Measurements from ENCODE around the gene IQGAP2. TPM values are rescaled to one million over a fixed set of nuclear protein-coding genes. Genes with fewer than 3 reads are reported as not detected.

The IQGAP2 gene
- total and polyA plus RNA-seq, 9 of the 15 experiments (the other 6 are each of a cell fraction or from before 2014, with no cell fraction given): 8.7 to 23.2 (median 17.4) TPM

- TF ChIP-seq ASH1L (IDR thresholded peaks at IDR 0.05; ENCODE audit: borderline replicate concordance, low read depth, partially characterized antibody): no peak
- TF ChIP-seq OTX1 (CRISPR knock-in tag; IDR thresholded peaks at IDR 0.05): no peak
- peak; percentile 60 for TF ChIP-seq TBP (optimal IDR thresholded peaks at IDR 0.05; ENCODE audit: low read depth, low read length)
- peak; percentile 71 for TF ChIP-seq DEAF1 (CRISPR knock-in tag; IDR thresholded peaks at IDR 0.05)
- TF ChIP-seq ZNF24 (IDR thresholded peaks at IDR 0.05): 0 out of 2 replicates have a peak, but pooled peaks have one; percentile 40
- 0 out of 2 replicates have a peak, but pooled peaks have one; percentile 19 for TF ChIP-seq CREB3 (tag; conservative IDR thresholded peaks at IDR 0.05; ENCODE audit: low read depth)
- no peak for TF ChIP-seq FOXJ3 (CRISPR knock-in tag; IDR thresholded peaks at IDR 0.05)
- no peak for TF ChIP-seq PHTF2 (CRISPR knock-in tag; IDR thresholded peaks at IDR 0.05)
- peak in 1 of 2 experiments; percentile 70; a peak in 2 of 4 replicates for TF ChIP-seq RCOR1 (IDR thresholded peaks at IDR 0.05; ENCODE audit: borderline replicate concordance in 1 of 2, low read depth in 2 of 2, low read length in 2 of 2)
- no peak for TF ChIP-seq ZNF584 (CRISPR knock-in tag; IDR thresholded peaks at IDR 0.05; ENCODE audit: low read depth)
- TF ChIP-seq ZBTB7A (IDR thresholded peaks at IDR 0.05; ENCODE audit: borderline replicate concordance, control insufficient read depth, low read depth, low read length): peak; percentile 98
- peak; percentile 86 for TF ChIP-seq MYC (IDR thresholded peaks at IDR 0.05; ENCODE audit: low read depth, low read length)
- TF ChIP-seq MYC (CRISPR knock-in tag; IDR thresholded peaks at IDR 0.05; ENCODE audit: borderline replicate concordance, low read depth): no peak
- TF ChIP-seq NFRKB (IDR thresholded peaks at IDR 0.05; ENCODE audit: low read depth): 0 out of 2 replicates have a peak, but pooled peaks have one; percentile 27
- peak; percentile 69; the same call in 1 of the 2 replicates for TF ChIP-seq GTF2E2 (tag; IDR thresholded peaks at IDR 0.05)
- peak; percentile 69 for TF ChIP-seq ZSCAN29 (IDR thresholded peaks at IDR 0.05)
- peak; percentile 60; the same call in 1 of the 2 replicates for TF ChIP-seq POLR2A (conservative IDR thresholded peaks at IDR 0.05)
- TF ChIP-seq MECOM (CRISPR knock-in tag; IDR thresholded peaks at IDR 0.05): peak; percentile 55; the same call in 1 of the 2 replicates
- peak; percentile 24; the same call in 1 of the 2 replicates for TF ChIP-seq ETV5 (CRISPR knock-in tag; IDR thresholded peaks at IDR 0.05; ENCODE audit: low read depth)
- 0 out of 2 replicates have a peak, but pooled peaks have one; percentile 24 for TF ChIP-seq HDAC6 (IDR thresholded peaks at IDR 0.05; ENCODE audit: low read depth, low read length)
- no peak; the same call in 1 of the 2 replicates for TF ChIP-seq SIN3B (IDR thresholded peaks at IDR 0.05; ENCODE audit: low read depth)
- 0 out of 4 replicates have a peak, but pooled peaks of 1 of the 2 experiments have one; percentile 7 for TF ChIP-seq TRIM24 (IDR thresholded peaks at IDR 0.05)
- no peak for TF ChIP-seq ZBED1 (IDR thresholded peaks at IDR 0.05)
- TF ChIP-seq, protein P1, sequence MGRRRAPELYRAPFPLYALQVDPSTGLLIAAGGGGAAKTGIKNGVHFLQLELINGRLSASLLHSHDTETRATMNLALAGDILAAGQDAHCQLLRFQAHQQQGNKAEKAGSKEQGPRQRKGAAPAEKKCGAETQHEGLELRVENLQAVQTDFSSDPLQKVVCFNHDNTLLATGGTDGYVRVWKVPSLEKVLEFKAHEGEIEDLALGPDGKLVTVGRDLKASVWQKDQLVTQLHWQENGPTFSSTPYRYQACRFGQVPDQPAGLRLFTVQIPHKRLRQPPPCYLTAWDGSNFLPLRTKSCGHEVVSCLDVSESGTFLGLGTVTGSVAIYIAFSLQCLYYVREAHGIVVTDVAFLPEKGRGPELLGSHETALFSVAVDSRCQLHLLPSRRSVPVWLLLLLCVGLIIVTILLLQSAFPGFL (CRISPR knock-in tag; IDR thresholded peaks at IDR 0.05): no peak
- TF ChIP-seq HDAC2 (IDR thresholded peaks at IDR 0.05): peak; percentile 34; the same call in 1 of the 2 replicates
- no peak; the same call in 1 of the 2 replicates for TF ChIP-seq LCOR (CRISPR knock-in tag; IDR thresholded peaks at IDR 0.05)
- peak; percentile 39 for TF ChIP-seq PHF20 (IDR thresholded peaks at IDR 0.05; ENCODE audit: partially characterized antibody)
Observed at GRCh38 chr5:76402886-76403765, at the start of gene IQGAP2 (continued).
